ENCODE results near the gene BRCA1.
"Not testable (repeated sequence)": the region's sequence is repeated elsewhere in the genome, so short reads cannot be mapped to it uniquely, and the experiment has no call there.

Gene BRCA1

DNA sequence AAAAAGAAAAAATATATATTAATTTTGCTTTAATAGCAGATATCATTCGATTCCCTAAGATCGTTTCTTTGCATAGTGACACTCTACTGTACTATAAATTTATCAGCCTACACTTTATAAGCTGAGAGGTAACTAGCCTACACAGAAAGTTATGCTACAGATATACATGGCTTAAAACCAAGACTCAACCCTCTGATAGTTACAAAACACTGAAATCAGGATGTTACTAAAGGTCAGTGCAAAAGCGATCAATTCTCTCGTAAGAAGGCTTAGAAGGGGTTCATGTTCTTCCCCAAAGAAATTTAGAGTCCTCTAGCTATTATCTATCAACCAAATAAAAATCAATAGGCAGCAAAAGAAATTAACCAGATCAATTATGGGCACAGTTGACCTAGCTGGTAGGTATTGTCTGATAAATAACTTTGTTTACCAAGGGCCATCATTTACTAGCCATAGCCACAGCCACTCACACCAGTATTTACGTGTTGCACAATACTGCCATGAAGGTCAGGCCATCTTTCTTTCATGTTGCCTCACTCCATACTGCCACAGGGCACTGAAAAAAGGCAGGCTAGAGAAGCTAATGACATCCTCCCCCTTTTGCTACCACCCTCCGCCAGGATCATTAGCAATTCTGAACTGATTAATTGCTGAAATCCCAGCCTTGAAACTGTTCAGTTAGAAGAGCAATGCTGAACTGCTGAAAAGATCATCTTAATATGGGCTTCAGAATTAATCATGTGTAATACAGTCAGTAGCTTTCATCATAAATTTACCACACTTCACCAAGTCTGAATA lies 56.4 kb downstream of the BRCA1 start:
- DNase-seq, result no peak

GRCh38 chr17:43062984-43063638 lies 62.1 kb downstream of the BRCA1 start:
- no peak for DNase-seq

DNA sequence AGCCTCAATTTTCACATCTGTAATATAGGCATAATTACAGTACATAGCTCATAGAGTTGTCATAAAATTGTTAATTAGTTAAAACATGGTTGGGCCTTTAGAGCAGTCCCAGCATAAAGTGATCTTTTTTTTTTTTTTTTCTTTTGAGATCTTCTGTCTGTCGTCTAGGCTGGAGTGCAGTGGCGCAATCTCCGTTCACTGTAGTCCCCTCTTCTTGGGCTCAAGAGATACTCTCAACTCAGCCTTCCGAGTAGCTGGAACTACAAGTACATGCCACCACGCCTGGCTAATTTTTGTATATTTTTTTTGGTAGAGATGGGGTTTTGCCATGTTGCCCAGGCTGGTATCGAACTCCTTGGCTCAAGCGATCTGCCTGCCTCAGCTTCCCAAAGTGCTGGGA lies 69.1 kb downstream of the BRCA1 start:
- DNase-seq, result no peak

- not testable (repeated sequence) for DNase-seq
These were observed 72.2 kb downstream of the BRCA1 start for GRCh38 chr17:43053008-43053407.

- DNase-seq, result no peak
These were observed 73.2 kb downstream of the BRCA1 start for GRCh38 chr17:43051969-43052368.

DNA sequence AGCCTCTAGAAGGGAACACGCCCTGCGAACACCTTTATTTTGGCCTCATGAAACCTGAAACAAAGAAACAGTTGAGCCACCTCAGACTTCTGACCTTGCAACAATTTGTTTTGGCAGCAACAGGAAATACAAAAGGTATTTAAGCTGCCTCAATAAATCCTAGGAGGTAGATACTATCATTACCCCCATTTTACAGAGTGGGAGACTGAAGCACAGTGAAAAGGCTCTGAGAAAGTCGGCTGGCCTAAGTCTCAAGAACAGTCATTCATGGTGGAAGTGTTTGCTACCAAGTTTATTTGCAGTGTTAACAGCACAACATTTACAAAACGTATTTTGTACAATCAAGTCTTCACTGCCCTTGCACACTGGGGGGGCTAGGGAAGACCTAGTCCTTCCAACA lies 81.1 kb downstream of the BRCA1 start:
- DNase-seq, result no peak

DNA sequence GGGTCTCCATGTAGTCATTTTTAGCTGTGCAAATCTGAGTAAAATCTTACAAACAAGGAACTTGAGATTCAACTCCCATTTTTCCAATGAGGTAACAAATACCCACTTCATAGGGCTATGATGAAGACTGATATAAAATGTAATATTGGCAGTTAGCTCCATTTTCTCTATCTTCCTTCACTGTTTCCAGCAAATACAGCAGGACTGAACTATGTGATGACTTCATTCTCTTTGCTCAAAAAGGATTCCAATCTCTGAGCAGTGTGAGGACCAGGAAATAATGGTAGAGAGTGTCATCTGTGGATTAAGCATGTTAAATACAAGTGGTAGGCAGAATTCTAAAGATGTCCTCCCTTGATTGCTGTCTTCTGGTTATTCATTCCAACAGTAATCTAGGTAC lies 81.9 kb downstream of the BRCA1 start:
- DNase-seq, result no peak

DNA sequence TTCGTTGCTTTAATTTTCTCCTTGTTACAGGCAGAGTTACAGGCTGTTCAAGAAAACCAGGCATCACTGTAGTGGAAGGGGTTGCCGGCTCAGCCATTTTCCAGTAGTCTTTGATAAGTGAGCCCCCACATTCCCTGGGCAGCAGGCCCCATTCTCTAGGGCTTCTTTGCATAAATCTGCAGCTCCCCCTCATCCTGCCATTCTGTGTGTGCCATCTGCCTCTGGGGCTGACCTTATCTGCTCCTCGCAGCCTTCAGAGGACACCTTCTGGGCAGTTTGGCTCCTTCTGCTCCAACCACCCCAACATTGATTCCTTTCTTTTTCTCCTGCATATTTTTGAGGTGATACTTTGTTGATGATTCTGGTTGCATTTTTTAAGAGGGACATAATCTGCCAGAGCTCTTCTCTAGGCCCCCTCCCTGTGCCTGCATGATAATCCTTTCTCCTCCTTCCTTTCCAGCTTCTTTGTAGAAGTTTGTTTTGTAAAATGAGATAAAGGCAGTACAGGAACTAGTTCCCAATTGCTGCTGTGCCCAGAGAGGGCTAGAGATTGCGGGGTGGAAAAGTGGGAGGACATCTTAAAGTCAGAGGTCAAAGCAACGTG lies 83.0 kb downstream of the BRCA1 start:
- no peak for DNase-seq

DNA sequence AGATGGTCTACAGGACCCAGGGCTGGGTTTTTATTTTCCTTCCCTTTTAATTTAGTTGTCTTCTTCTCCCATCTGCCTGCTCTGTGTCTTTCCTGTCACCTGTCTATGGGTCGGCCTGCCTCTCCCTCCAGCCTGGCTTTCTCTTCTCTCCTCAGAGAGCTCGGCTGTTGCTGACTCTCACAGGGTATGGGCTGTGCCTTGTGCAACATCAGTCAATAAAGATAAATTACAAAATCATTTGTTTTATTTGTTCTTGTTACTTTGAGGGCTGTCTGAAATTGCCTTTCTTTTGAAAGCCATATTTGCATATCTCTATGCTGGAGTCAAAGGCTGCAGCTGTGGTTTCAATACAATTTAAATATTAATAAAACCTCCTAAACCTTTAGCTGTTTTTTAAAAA lies 84.5 kb downstream of the BRCA1 start:
- DNase-seq, result no peak

DNA sequence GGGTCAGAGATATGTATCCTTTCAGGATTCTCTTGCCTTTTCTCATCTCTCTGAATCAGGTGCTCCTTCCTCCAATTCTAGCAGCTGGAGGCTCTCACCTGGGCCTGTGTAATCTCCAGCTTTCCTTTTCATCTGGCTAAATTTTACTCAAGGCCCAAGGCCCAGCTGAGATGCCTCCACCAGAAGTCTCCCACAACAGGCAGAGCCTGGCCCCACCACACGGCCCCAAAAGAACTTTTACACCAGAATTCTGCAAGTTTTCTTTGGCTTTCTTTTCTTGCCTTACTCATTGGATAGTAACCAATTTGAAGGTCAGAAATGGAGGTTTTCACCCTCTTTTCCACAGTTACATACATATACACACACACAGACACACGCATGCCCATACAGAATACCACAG lies 85.5 kb downstream of the BRCA1 start:
- DNase-seq, result no peak

GRCh38 chr17:43034894-43035293 lies 90.3 kb downstream of the BRCA1 start:
- DNase-seq, result no peak

- no peak for DNase-seq
These were observed 90.9 kb downstream of the BRCA1 start for GRCh38 chr17:43033948-43034881.

GRCh38 chr17:43031666-43032065 lies 93.5 kb downstream of the BRCA1 start:
- no peak for DNase-seq

DNA sequence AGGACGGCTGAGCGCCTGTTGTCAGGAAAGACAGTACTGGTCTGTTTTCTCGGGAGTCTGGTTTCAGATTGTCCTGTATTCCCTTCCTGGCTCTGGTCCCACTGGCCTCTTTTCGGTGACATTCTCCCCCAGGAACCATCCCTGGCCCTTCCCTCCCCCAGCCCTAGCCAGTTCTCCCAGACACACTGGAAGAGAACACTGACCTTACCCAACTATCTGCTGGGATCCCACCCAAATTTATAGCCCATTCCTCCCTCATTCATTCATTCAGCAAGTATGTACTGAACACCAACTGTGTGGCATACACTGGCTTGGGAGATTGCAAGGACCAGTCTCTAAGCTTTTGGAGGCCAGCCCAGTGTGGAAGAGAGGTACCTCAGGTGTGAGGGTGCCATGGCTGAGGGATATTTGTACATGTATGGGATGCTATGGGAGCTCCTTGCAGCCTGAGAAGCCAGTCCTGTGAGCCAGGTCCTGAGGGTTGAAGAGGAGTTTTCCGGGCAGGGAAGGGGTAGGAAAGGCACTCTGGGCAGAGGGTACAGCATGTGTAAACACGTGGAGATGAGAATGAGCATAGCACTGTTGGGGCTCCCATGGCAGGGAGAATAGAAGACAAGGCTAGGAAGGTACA lies 94.9 kb downstream of the BRCA1 start:
- no peak for DNase-seq

DNA sequence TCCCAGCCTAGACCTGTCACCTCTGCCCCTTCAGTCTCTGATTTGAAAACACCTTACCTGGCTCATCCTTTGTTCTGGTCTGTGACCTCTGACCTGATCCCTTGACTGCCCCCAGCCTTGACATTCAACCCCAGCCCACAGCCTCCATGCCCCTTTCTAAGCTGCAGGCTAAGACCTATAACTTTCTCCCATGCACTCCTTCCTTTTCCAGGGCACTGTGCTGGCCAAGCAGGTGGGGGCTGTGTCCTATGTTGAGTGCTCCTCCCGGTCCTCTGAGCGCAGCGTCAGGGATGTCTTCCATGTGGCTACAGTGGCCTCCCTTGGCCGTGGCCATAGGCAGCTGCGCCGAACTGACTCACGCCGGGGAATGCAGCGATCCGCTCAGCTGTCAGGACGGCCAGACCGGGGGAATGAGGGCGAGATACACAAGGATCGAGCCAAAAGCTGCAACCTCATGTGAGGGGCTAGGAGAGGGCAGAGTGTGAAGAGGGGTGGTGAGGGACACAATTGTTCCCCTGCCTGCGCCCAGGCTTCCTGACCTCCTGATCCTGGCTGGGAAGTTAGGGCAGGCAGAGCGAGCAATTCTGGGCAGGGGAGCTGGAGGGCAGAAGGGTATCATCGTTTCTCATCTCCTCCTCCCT lies 96.8 kb downstream of the BRCA1 start:
- DNase-seq, result no peak

- no peak for DNase-seq
These were observed 97.8 kb downstream of the BRCA1 start for GRCh38 chr17:43027091-43028032.

DNA sequence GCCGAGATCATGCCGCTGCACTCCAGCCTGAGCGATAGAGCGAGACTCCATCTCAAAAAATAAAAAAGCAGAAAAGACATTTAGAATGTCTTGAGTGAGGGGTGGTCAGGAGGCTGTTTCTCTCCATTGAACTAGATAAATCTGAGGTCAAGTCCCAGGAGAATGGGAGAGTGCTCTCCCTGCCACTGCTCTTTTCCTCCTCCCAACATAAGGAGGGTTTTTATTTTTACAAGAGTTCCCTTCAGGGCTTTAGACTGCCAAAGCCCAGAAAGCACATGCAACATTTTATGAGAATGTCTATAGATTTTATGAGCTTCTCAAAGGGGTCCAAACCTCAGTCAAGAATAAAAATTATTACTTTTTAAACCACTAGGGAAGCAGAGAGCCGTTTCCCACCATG lies 98.6 kb downstream of the BRCA1 start:
- DNase-seq, result no peak

DNA sequence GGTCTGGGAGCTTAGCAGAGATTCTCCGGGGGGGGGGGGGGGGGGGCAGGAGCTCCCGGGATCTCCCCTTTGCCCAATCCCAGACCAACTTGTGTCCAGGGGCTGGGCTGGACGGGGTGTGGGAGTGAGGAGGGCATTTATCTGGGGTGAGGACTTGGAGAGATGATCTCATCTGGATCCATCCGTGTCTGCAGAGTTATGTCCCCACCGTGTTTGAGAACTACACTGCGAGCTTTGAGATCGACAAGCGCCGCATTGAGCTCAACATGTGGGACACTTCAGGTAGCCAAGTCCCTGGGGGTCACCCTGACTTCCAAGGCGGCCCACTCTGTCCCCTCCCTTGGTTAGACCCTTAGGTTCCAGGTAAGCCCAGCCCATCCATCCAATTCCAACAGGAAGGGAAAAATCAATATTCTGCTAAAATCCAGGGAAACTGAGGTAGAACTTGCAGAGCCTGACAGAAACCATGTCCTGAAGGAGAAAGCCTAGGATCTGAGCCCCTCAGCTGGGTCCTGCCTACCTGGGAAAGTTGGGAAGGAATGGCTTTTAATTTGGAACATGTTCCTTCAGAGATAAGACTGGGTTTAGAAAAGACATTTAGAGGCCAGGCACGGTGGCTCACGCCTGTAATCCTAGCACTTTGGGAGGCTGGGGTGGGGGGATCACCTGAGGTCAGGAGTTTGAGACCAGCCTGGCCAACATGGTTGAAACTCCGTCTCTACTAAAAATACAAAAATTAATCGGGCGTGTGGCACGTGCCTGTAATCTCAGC lies 99.2 kb downstream of the BRCA1 start:
- no peak for DNase-seq

DNA sequence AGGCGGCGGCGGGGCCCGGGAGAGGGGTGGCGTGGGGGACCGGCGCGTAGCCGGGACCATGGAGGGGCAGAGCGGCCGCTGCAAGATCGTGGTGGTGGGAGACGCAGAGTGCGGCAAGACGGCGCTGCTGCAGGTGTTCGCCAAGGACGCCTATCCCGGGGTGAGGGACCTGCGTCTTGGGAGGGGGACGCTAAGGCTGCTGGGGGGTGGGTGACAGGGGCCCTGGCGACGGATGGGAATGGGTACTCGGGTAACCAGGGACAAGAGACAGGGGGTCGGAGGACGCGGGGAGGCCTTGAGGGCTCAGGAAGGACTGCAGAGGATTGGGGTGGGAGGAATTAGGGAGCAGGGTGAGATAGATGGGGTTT lies 99.9 kb downstream of the BRCA1 start:
- no peak for DNase-seq

All from CD4-positive, alpha-beta T cell treated with Interleukin-1 beta for 1 hour (primary cell).